IMR-90 (cell line): ENCODE measurements around the gene NAB2. TPM values are rescaled to one million over a fixed set of nuclear protein-coding genes. Genes with fewer than 3 reads are reported as not detected.
A peak's percentile ranks its signal among the peaks of the same experiment; 100 is the strongest.

Experiments used
- ATAC-seq: fragments of 200-7000 bp; cut with Tn5 transposase; 2 replicates; pipeline ENCODE4 v1.9.1; 2020; ENCODE audit warnings: low read depth, mild to moderate bottlenecking, moderate library complexity
- BruUV-seq: library from RNA; stranded (reverse); fragments of 400-500 nt; replicated peaks from 2 replicates; lab custom pipeline; 2021; lab: Mats Ljungman, UMichigan
- CTCF ChIA-PET: fragments of 300-600 bp; formaldehyde crosslinking; extraction: SDS; loops from one replicate; lab custom pipeline; 2021; ENCODE audit warnings: antibody characterized with exemption; lab: Yijun Ruan, JAX
- POLR2A ChIA-PET: fragments of 300-600 bp; sonication (Branson Sonifier 250); formaldehyde crosslinking; loops from one replicate; lab custom pipeline; 2022; ENCODE audit warnings: antibody characterized with exemption; ENCODE audit not compliant: unreplicated experiment; lab: Charles Lee
- DNase-seq: peaks from one replicate; pipeline ENCODE4 v3.0.0; 2013
- H2AFZ ChIP-seq: replicated peaks from 2 replicates; pipeline ENCODE3; 2013; ENCODE audit warnings: low read length, mild to moderate bottlenecking; ENCODE audit not compliant: poor library complexity
- H2AK5ac ChIP-seq: 2 replicates; pipeline ENCODE4 v1.6.1; 2013; ENCODE audit warnings: low read depth, low read length, inconsistent platforms
- H2AK9ac ChIP-seq: replicated peaks from 2 replicates; pipeline ENCODE3; 2013; ENCODE audit warnings: mild to moderate bottlenecking, low read depth, low read length, moderate library complexity; ENCODE audit not compliant: poor library complexity
- H2BK120ac ChIP-seq: 2 replicates; pipeline ENCODE4 v1.6.1; 2013; ENCODE audit warnings: low read depth, low read length, inconsistent platforms
- H2BK15ac ChIP-seq: 3 replicates; pipeline ENCODE4 v1.6.1; 2013; ENCODE audit warnings: low read depth, low read length, inconsistent platforms
- H2BK20ac ChIP-seq: 2 replicates; pipeline ENCODE4 v1.6.1; 2013; ENCODE audit warnings: low read depth, mild to moderate bottlenecking, inconsistent platforms, low read length, moderate library complexity
- H2BK5ac ChIP-seq: 2 replicates; pipeline ENCODE4 v1.6.1; 2013; ENCODE audit warnings: mild to moderate bottlenecking, low read depth, low read length, inconsistent platforms; ENCODE audit not compliant: poor library complexity, severe bottlenecking
- H3K14ac ChIP-seq: replicated peaks from 2 replicates; pipeline ENCODE4 v1.6.1; 2013; ENCODE audit warnings: low read depth, low read length, inconsistent platforms
- H3K18ac ChIP-seq: 2 replicates; pipeline ENCODE4 v1.6.1; 2013; ENCODE audit warnings: low read depth, low read length, control low read depth
- H3K23ac ChIP-seq: 2 replicates; pipeline ENCODE4 v1.6.1; 2013; ENCODE audit warnings: low read depth, low read length, inconsistent platforms
- H3K27ac ChIP-seq: 2 replicates; pipeline ENCODE4 v1.5.1; 2013; ENCODE audit warnings: mild to moderate bottlenecking, control low read depth, low read length; ENCODE audit not compliant: insufficient read depth
- H3K27me3 ChIP-seq: 2 replicates; pipeline ENCODE4 v1.6.1; 2013; ENCODE audit warnings: low read length; ENCODE audit not compliant: control insufficient read depth, insufficient read depth
- H3K36me3 ChIP-seq: 2 replicates; pipeline ENCODE4 v1.6.1; 2013; ENCODE audit warnings: low read length, mixed read lengths; ENCODE audit not compliant: control insufficient read depth, insufficient read depth
- H3K4ac ChIP-seq: 2 replicates; pipeline ENCODE4 v1.6.1; 2013; ENCODE audit warnings: low read depth, low read length, inconsistent platforms
- H3K4me1 ChIP-seq: 2 replicates; pipeline ENCODE4 v1.6.1; 2013; ENCODE audit warnings: low read length, mixed read lengths; ENCODE audit not compliant: control insufficient read depth, insufficient read depth
- H3K4me2 ChIP-seq: 2 replicates; pipeline ENCODE4 v1.6.1; 2013; ENCODE audit warnings: low read depth, mild to moderate bottlenecking, control low read depth, low read length, moderate library complexity
- H3K4me3 ChIP-seq: 2 replicates; pipeline ENCODE4 v1.5.1; 2013; ENCODE audit warnings: low read depth, mild to moderate bottlenecking, control low read depth, low read length, moderate library complexity; ENCODE audit not compliant: insufficient read depth
- H3K56ac ChIP-seq: 2 replicates; pipeline ENCODE4 v1.6.1; 2013; ENCODE audit warnings: low read length, inconsistent platforms; ENCODE audit not compliant: insufficient read depth; ENCODE audit errors: extremely low read depth
- H3K79me1 ChIP-seq, 2 experiments: 2 replicates each; pipeline ENCODE4 v1.6.1; 2013; ENCODE audit warnings: low read length in 2 of 2, inconsistent platforms in 1 of 2, low read depth in 1 of 2
- H3K9ac ChIP-seq: 2 replicates; pipeline ENCODE4 v1.6.1; 2013; ENCODE audit warnings: low read depth, low read length, control low read depth
- H3K9me1 ChIP-seq: 2 replicates; pipeline ENCODE4 v1.6.1; 2013; ENCODE audit warnings: low read length, inconsistent platforms; ENCODE audit not compliant: insufficient read depth
- H3K9me3 ChIP-seq: 2 replicates; pipeline ENCODE4 v1.6.1; 2013; ENCODE audit warnings: low read length; ENCODE audit not compliant: control insufficient read depth, insufficient read depth
- H4K20me1 ChIP-seq: 2 replicates; pipeline ENCODE4 v1.6.1; 2013; ENCODE audit warnings: low read length, inconsistent platforms; ENCODE audit not compliant: insufficient read depth
- H4K5ac ChIP-seq: 2 replicates; pipeline ENCODE4 v1.6.1; 2013; ENCODE audit warnings: mild to moderate bottlenecking, low read depth, low read length, control low read depth
- H4K8ac ChIP-seq, 2 experiments: 2 replicates each; pipeline ENCODE4 v1.6.1; 2013; ENCODE audit warnings: low read depth in 2 of 2, low read length in 2 of 2, control low read depth in 1 of 2, inconsistent platforms in 1 of 2
- H4K91ac ChIP-seq: 2 replicates; pipeline ENCODE4 v1.6.1; 2013; ENCODE audit warnings: low read depth, low read length, inconsistent platforms; ENCODE audit not compliant: insufficient read depth
- BHLHE40 ChIP-seq: fragments of 150-350 bp; IDR thresholded peaks from 2 replicates; pipeline ENCODE4 v1.6.1; 2016; ENCODE audit warnings: mild to moderate bottlenecking, low read depth, low read length
- POLR2A ChIP-seq: IDR thresholded peaks from 2 replicates; pipeline ENCODE4 v1.6.1; 2012; ENCODE audit warnings: mild to moderate bottlenecking, low read depth, low read length
- WGBS, 2 experiments: methylation state at CpG; one replicate each; pipeline versions ENCODE4 v1.1.5 to v1.1.7; 2013; ENCODE audit warnings: missing lambda C conversion rate in 2 of 2; ENCODE audit not compliant: insufficient read length in 1 of 2; ENCODE audit errors: extremely low coverage in 2 of 2; 5-methylcytosine and 5-hydroxymethylcytosine counted together
- dilution Hi-C: fragments of 300-500 bp; cut with HindIII; formaldehyde crosslinking; loops from one replicate; pipeline ENCODE4 v1.14.3; 2018; ENCODE audit warnings: low sequenced_read_pairs; ENCODE audit not compliant: unreplicated experiment
- in situ Hi-C: fragments of 300-500 bp; cut with MboI; formaldehyde crosslinking; loops from 3 replicates; pipeline ENCODE4 v1.14.3; 2019; ENCODE audit warnings: low sequenced_read_pairs, inconsistent platforms, mixed read lengths
- intact Hi-C: fragments of 100-400 bp; cut with micrococcal nuclease; formaldehyde crosslinking; loops from 2 replicates; pipeline ENCODE4 v1.10.0; 2022
- polyA plus RNA-seq, 3 experiments: library from polyadenylated mRNA; depleted of rRNA; stranded (reverse); fragments of >200 nt; gene quantifications; 2 replicates each; pipeline ENCODE4 v1.2.3, GENCODE V29; 2012; ENCODE audit warnings: low replicate concordance in 1 of 3
- total RNA-seq: library from RNA; depleted of rRNA; stranded (reverse); fragments of >200 nt; gene quantifications from 2 replicates; pipeline ENCODE4 v1.2.3, GENCODE V29; 2012

The NAB2 gene
- total and polyA plus RNA-seq, 2 of the 4 experiments (the other 2 are of a cell fraction) = 65.1 to 68.8 TPM

- intact Hi-C loops = no loop called here
- Histone ChIP-seq H2BK120ac (peak overlapping the region; percentile 41; the same call in 1 of the 2 replicates), H3K9me1 (peaks cover 8% of the 10 kb centered on the region; the same call in 1 of the 2 replicates), H4K8ac (peak overlapping the region; percentile 8 to 90; a peak in 3 of 4 replicates), H3K9me3 (no peaks in the 10 kb centered on the region), H2AK9ac (peak overlapping the region; percentile 86), H3K4me1 (peaks cover 41% of the 10 kb centered on the region), H3K23ac (peak overlapping the region; percentile 82; the same call in 1 of the 2 replicates), H3K56ac (peak overlapping the region; percentile 50; the same call in 1 of the 2 replicates), H3K27ac (peak overlapping the region; percentile 82), H3K79me1 (peaks cover 13 to 70% of the 10 kb centered on the region in 2 experiments), H4K91ac (peak overlapping the region; percentile 17), H4K20me1 (peaks cover 65% of the 10 kb centered on the region), H2BK15ac (no peak overlapping the region; the same call in 2 of the 3 replicates), H3K4ac (peak overlapping the region; percentile 84), H2BK20ac (no peak overlapping the region), H3K4me3 (no peak overlapping the region), H3K9ac (peak overlapping the region; percentile 49), H3K36me3 (peaks cover 77% of the 10 kb centered on the region), H4K5ac (peak overlapping the region; percentile 36), H3K14ac (peak overlapping the region; percentile 89), H2BK5ac (peak overlapping the region; percentile 84), H3K18ac (peak overlapping the region; percentile 29; the same call in 1 of the 2 replicates), H2AK5ac (peak overlapping the region; percentile 84), H3K27me3 (no peaks in the 10 kb centered on the region), H3K4me2 (peak overlapping the region; percentile 26), H2AFZ (peak overlapping the region; percentile 25)
- POLR2A ChIA-PET = interaction anchor here (0.6 to 1.2 kb wide), 5 partner anchors 10 to 18 kb away, joined by 3 to 12 read pairs (median 4); partner anchors contain the start of genes NEMP1 and STAT6
- dilution Hi-C loops = no loop called here
- 63% methylated on average over 5 of the region's 15 CpGs; no CpG with 5 or more reads in 1 of the 2 experiments for WGBS, 2 experiments
- DNase-seq = no peak
- TF ChIP-seq BHLHE40 (no peak), POLR2A (0 out of 2 replicates have a peak, but pooled peaks have one; percentile 4)
- CTCF ChIA-PET = interaction anchor here (0.6 to 1.2 kb wide), 4 partner anchors 17 to 85 kb away, joined by 3 to 5 read pairs (median 4); partner anchors contain the start of gene STAT6
- in situ Hi-C loops = no loop called here
- BruUV-seq = TSS peak; percentile 55
- ATAC-seq = no peak
These were observed 5.6 kb downstream of the NAB2 start for GRCh38 chr12:57094208-57095160.
